ENCODE results near the gene C10orf67. TPM values are rescaled to one million over a fixed set of nuclear protein-coding genes. Genes with fewer than 3 reads are reported as not detected.

The C10orf67 gene
- total RNA-seq, 1 experiment from 2014 or later = not detected

DNA sequence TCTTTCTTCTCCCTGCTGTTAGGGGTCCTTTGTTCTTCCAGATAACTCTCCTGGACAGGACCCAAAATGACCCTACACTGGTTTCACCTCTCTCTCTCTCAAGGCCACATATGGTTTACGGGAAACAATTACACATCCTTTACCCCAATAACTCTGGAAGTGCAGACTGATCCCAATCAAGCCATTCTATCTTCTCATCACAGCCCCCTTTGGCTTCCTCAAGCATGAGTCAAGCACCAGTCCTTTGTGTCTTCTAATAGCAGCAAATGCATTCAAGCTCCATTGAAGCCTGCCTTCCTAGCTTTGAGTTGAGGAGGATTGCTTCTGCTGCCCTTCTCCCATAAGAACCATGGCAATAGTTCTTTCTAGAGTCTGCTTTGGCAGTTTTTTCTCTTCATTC is 20.2 kb downstream of the C10orf67 start:
- no peak overlapping the region for H3K56ac ChIP-seq (ENCODE audit: insufficient read length, low read depth, low read length)
- no peak overlapping the region for H2BK15ac ChIP-seq (ENCODE audit: low read depth, low read length)
- no peak for DNase-seq
- Mint-ChIP-seq H3K36me3 (ENCODE audit: insufficient read depth in 1 of 3, low read depth in 3 of 3) (no peaks in the 10 kb centered on the region), H3K9me3 (no peaks in the 10 kb centered on the region; a peak in 1 of 5 replicates), H3K27ac (no peak overlapping the region), H3K4me1 (no peaks in the 10 kb centered on the region), H3K4me3 (no peak overlapping the region), H3K27me3 (ENCODE audit: low read depth) (no peaks in the 10 kb centered on the region)
- no peaks in the 10 kb centered on the region for H3K23me2 ChIP-seq (ENCODE audit: insufficient read length, low read depth, low read length, poor library complexity, severe bottlenecking)
- no CpG with 5 or more reads among the region's 1 CpG for WGBS (ENCODE audit: extremely low coverage, insufficient read length, low lambda C conversion rate)
- no peaks in the 10 kb centered on the region for H3K27me3 ChIP-seq (ENCODE audit: insufficient read depth, low read length)
- TF ChIP-seq, protein P1, sequence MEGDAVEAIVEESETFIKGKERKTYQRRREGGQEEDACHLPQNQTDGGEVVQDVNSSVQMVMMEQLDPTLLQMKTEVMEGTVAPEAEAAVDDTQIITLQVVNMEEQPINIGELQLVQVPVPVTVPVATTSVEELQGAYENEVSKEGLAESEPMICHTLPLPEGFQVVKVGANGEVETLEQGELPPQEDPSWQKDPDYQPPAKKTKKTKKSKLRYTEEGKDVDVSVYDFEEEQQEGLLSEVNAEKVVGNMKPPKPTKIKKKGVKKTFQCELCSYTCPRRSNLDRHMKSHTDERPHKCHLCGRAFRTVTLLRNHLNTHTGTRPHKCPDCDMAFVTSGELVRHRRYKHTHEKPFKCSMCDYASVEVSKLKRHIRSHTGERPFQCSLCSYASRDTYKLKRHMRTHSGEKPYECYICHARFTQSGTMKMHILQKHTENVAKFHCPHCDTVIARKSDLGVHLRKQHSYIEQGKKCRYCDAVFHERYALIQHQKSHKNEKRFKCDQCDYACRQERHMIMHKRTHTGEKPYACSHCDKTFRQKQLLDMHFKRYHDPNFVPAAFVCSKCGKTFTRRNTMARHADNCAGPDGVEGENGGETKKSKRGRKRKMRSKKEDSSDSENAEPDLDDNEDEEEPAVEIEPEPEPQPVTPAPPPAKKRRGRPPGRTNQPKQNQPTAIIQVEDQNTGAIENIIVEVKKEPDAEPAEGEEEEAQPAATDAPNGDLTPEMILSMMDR (conservative IDR thresholded peaks at IDR 0.05) = no peak
- H3T11ph ChIP-seq (ENCODE audit: low read length) = no peak overlapping the region
- no peak overlapping the region for H3K14ac ChIP-seq (ENCODE audit: insufficient read depth, low read length)
- H4K91ac ChIP-seq (ENCODE audit: insufficient read length, low read depth, low read length) = no peak overlapping the region
- H2BK20ac ChIP-seq (ENCODE audit: low read depth, low read length, poor library complexity, severe bottlenecking) = no peak overlapping the region
- no peak overlapping the region for H2BK120ac ChIP-seq (ENCODE audit: low read depth, low read length, poor library complexity, severe bottlenecking)
- H2BK12ac ChIP-seq (ENCODE audit: insufficient read length, low read depth, low read length) = no peak overlapping the region
- H3K9me3 ChIP-seq (ENCODE audit: control insufficient read depth, low read depth, low read length) = no peaks in the 10 kb centered on the region
- H4K8ac ChIP-seq (replicated peaks; ENCODE audit: insufficient read length, low read depth, low read length) = no peak overlapping the region
- no peaks in the 10 kb centered on the region for H3K4me1 ChIP-seq (ENCODE audit: insufficient read depth, low read length)
- H2AK5ac ChIP-seq (ENCODE audit: insufficient read length, low read length) = no peak overlapping the region
- no peak overlapping the region for H3K4me2 ChIP-seq (ENCODE audit: insufficient read depth, insufficient read length, low read length)
- H3K4ac ChIP-seq (ENCODE audit: low read depth, low read length) = no peak overlapping the region
- H3K79me2 ChIP-seq (ENCODE audit: insufficient read depth, low read length) = no peaks in the 10 kb centered on the region
- no peak overlapping the region for H3K18ac ChIP-seq (ENCODE audit: insufficient read length, low read depth, low read length)
- no peak overlapping the region for H3K27ac ChIP-seq (ENCODE audit: insufficient read length, low read depth, low read length)
- no peaks in the 10 kb centered on the region for H3K79me1 ChIP-seq (ENCODE audit: insufficient read depth, low read depth, low read length, poor library complexity, severe bottlenecking)
- no peak overlapping the region for H3K23ac ChIP-seq (ENCODE audit: insufficient read length, low read depth, low read length)
- H2BK5ac ChIP-seq (ENCODE audit: insufficient read length, low read length) = no peak overlapping the region
- no peak overlapping the region for H3K9ac ChIP-seq (ENCODE audit: extremely low read depth, insufficient read length, low read length)
- no peaks in the 10 kb centered on the region for H4K20me1 ChIP-seq (ENCODE audit: control insufficient read depth, insufficient read depth, insufficient read length)
- no peak overlapping the region for H4K5ac ChIP-seq (ENCODE audit: insufficient read length, low read depth, low read length)
- no peak overlapping the region for H2AFZ ChIP-seq (ENCODE audit: low read length)

All from H9 (cell line).